ENCODE data around the gene SSBP4. TPM values are rescaled to one million over a fixed set of nuclear protein-coding genes. Genes with fewer than 3 reads are reported as not detected.

Gene SSBP4
- total and polyA plus RNA-seq, 9 of the 15 experiments (the other 6 are each of a cell fraction or from before 2014, with no cell fraction given) = 1.1 to 189 (median 39.0) TPM

DNA sequence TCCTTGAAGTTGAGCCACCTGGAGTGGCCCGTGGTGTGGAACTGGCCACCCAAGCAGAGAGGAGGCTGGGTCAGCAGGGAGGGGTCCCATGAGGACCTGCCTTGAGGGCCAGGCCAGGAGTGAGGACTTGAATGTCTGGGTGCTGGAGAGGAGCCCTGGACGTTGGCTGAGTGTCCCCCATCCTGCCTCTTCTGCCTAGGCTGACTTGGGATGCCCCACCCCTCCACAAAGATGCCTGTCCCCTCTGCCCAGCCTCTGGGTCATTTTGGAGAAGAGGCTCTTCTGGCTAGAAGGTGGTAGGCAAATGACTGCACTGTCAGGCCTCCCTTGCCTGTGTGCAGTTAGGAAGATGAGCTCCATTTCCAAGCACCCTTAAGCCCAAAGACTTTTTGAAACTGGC lies 1.7 kb downstream of the SSBP4 start:
- Histone ChIP-seq H3K27me3 (ENCODE audit: control insufficient read depth in 2 of 2, insufficient read depth in 2 of 2, low read length in 2 of 2) (no peaks in the 10 kb centered on the region), H3K36me3 (ENCODE audit: control insufficient read depth, insufficient read depth, low read length) (peaks cover 34% of the 10 kb centered on the region; the same call in 2 of the 3 replicates), H3K4me3 (peak overlapping the region; percentile 60; the same call in 1 of the 2 replicates), H3K4me1 (replicated peaks in 1 of 2; ENCODE audit: control insufficient read depth in 2 of 2, insufficient read depth in 2 of 2, low read length in 2 of 2) (peaks cover 40 to 96% of the 10 kb centered on the region in 2 experiments), H3K9me1 (ENCODE audit: control insufficient read depth, insufficient read depth, low read length) (no peaks in the 10 kb centered on the region), H3K9ac (ENCODE audit: insufficient read depth in 1 of 2, low read depth in 2 of 2, low read length in 2 of 2) (peak overlapping the region; percentile 85 to 95), H2AFZ (ENCODE audit: low read depth, low read length) (no peak overlapping the region), H4K20me1 (replicated peaks; ENCODE audit: control insufficient read depth, insufficient read depth, low read length) (peaks cover 14% of the 10 kb centered on the region), H3K9me3 (replicated peaks; ENCODE audit: control insufficient read depth, insufficient read depth, low read depth, low read length) (no peaks in the 10 kb centered on the region), H3K27ac (ENCODE audit: extremely low read depth, low read depth, low read length) (peak overlapping the region; percentile 14; the same call in 2 of the 3 replicates), H3K79me2 (ENCODE audit: control insufficient read depth, insufficient read depth, low read length) (peaks cover 82% of the 10 kb centered on the region), H3K4me2 (ENCODE audit: insufficient read depth, low read length) (peak overlapping the region; percentile 82)
- intact Hi-C loops (cut with micrococcal nuclease) = no loop called here
- ATAC-seq (no peak), FAIRE-seq (peak; percentile 32), DNase-seq (ENCODE audit: extremely low read depth in 1 of 4, low spot score in 3 of 4) (no peak)
- no TSS peak for BruUV-seq (replicated peaks)
- TF ChIP-seq TRIM24 (IDR thresholded peaks at IDR 0.05) (no peak), ZNF121 (CRISPR knock-in tag; conservative IDR thresholded peaks at IDR 0.05) (no peak), ZFX (CRISPR knock-in tag; IDR thresholded peaks at IDR 0.05) (peak; percentile 23)
- WGBS (ENCODE audit: insufficient coverage, low coverage, missing lambda C conversion rate) = 8% methylated on average over 2 of the region's 2 CpGs
- in situ Hi-C loops (cut with MboI) = no loop called here
- ChIA-PET CTCF (ENCODE audit: low intra/inter-chr PET ratio) (no interaction called here), POLR2A (interaction anchor here (0.6 to 1.6 kb wide), 5 partner anchors 11 to 169 kb away, joined by 3 to 5 read pairs (median 4); no protein-coding TSS in a partner anchor)

DNA sequence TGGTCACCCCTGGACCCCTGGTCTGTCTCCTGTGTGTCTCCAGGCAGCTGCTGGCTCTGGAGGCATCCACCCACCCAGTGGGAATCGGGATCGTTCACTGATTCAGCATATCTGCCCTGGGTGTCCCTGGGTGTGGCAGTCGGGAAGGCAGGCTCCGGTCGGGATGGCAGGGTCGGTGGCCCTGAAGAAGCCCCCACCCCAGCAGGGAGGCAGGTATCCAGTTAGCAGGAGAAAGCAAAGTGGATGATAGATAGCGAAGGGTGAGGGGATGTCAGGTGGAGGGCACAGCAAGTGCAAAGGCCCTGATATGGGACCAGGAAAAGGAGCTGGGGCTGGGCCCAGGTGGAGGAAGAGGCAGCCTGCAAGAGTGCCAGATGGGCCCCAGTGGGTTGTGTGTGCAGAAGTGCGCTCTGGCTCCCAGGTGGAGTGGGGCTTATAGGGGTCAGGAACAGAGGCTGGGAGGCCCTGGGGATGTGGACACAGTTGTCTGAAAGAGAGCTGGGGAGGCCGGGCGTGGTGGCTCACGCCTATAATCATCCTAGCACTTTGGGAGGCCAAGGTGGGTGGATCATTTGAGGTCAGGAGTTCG lies 2.3 kb downstream of the SSBP4 start:
- in situ Hi-C loops (cut with MboI) (no loop called here), intact Hi-C loops (cut with micrococcal nuclease) (no loop called here)
- H3K27ac ChIP-seq (ENCODE audit: extremely low read depth, low read depth, low read length) = peak overlapping the region; percentile 14; the same call in 2 of the 3 replicates
- peaks cover 39 to 96% of the 10 kb centered on the region in 2 experiments for H3K4me1 ChIP-seq (replicated peaks in 1 of 2; ENCODE audit: control insufficient read depth in 2 of 2, insufficient read depth in 2 of 2, low read length in 2 of 2)
- H3K79me2 ChIP-seq (ENCODE audit: control insufficient read depth, insufficient read depth, low read length) = peaks cover 87% of the 10 kb centered on the region
- ChIA-PET POLR2A (interaction anchor here (0.6 to 1.6 kb wide), 6 partner anchors 10 to 169 kb away, joined by 3 to 7 read pairs (median 4); partner anchors contain the start of gene GDF15), CTCF (ENCODE audit: low intra/inter-chr PET ratio) (no interaction called here)
- peaks cover 15% of the 10 kb centered on the region for H4K20me1 ChIP-seq (replicated peaks; ENCODE audit: control insufficient read depth, insufficient read depth, low read length)
- no TSS peak for BruUV-seq (replicated peaks)
- 32% methylated on average over 12 of the region's 12 CpGs for WGBS (ENCODE audit: insufficient coverage, low coverage, missing lambda C conversion rate)
- TF ChIP-seq EGR1 (conservative IDR thresholded peaks at IDR 0.05) = peak; percentile 38; the same call in 1 of the 2 replicates
- peak; percentile 38 for TF ChIP-seq ZNF316 (IDR thresholded peaks at IDR 0.05)
- 0 out of 2 replicates have a peak, but pooled peaks have one; percentile 16 for TF ChIP-seq RBFOX2 (IDR thresholded peaks at IDR 0.05; ENCODE audit: low read depth, low read length)
- TF ChIP-seq ZZZ3 (IDR thresholded peaks at IDR 0.05) = no peak
- no peaks in the 10 kb centered on the region for H3K9me1 ChIP-seq (ENCODE audit: control insufficient read depth, insufficient read depth, low read length)
- no peaks in the 10 kb centered on the region for H3K27me3 ChIP-seq (ENCODE audit: control insufficient read depth in 2 of 2, insufficient read depth in 2 of 2, low read length in 2 of 2)
- no peak for DNase-seq (ENCODE audit: extremely low read depth in 1 of 4, low spot score in 3 of 4)
- no peak for FAIRE-seq
- no peak overlapping the region for H2AFZ ChIP-seq (ENCODE audit: low read depth, low read length)
- no peak for ATAC-seq
- no peaks in the 10 kb centered on the region for H3K9me3 ChIP-seq (replicated peaks; ENCODE audit: control insufficient read depth, insufficient read depth, low read depth, low read length)
- peak overlapping the region; percentile 60; the same call in 1 of the 2 replicates for H3K4me3 ChIP-seq
- peak overlapping the region; percentile 85 to 95 for H3K9ac ChIP-seq (ENCODE audit: insufficient read depth in 1 of 2, low read depth in 2 of 2, low read length in 2 of 2)
- H3K4me2 ChIP-seq (ENCODE audit: insufficient read depth, low read length) = peak overlapping the region; percentile 82
- H3K36me3 ChIP-seq (ENCODE audit: control insufficient read depth, insufficient read depth, low read length) = peaks cover 35% of the 10 kb centered on the region; the same call in 2 of the 3 replicates

Measured in K562 (cell line).